HEK293 (cell line): Measurements from ENCODE around the gene TMTC1.

Source experiments
- CTCF ChIA-PET: fragments of 350-600 bp; formaldehyde crosslinking; extraction: SDS; loops from one replicate; lab custom pipeline; 2021; ENCODE audit warnings: antibody characterized with exemption; lab: Yijun Ruan, JAX
- POLR2A ChIA-PET: fragments of 300-600 bp; formaldehyde crosslinking; extraction: SDS; loops from one replicate; lab custom pipeline; 2020; ENCODE audit warnings: antibody characterized with exemption, inconsistent platforms; lab: Yijun Ruan, JAX
- H3K27ac ChIP-seq: fragments of 200-500 bp; sonication (Bioruptor generic); 2 replicates; pipeline ENCODE4 v1.5.1; 2014; ENCODE audit warnings: low read depth, low read length, control low read depth, inconsistent platforms; ENCODE audit errors: extremely low read depth
- H3K36me3 ChIP-seq, 2 experiments: fragments of 200-500 bp in 1 of 2; sonication (Bioruptor generic) in 1 of 2; 1 replicate in 1 of 2; 2 replicates in 1 of 2; pipeline ENCODE4 v1.5.1; 2014 to 2017; ENCODE audit warnings: inconsistent platforms in 2 of 2, low read length in 2 of 2; ENCODE audit not compliant: control insufficient read depth in 2 of 2, insufficient read depth in 1 of 2
- H3K4me1 ChIP-seq: fragments of 200-500 bp; sonication (Bioruptor generic); 2 replicates; pipeline ENCODE4 v1.5.1; 2014; ENCODE audit warnings: mild to moderate bottlenecking, low read length, inconsistent platforms; ENCODE audit not compliant: control insufficient read depth, insufficient read depth
- H3K4me3 ChIP-seq: 2 replicates; pipeline ENCODE4 v1.5.1; 2011; ENCODE audit warnings: low read depth, mild to moderate bottlenecking, control low read depth, low read length, moderate library complexity
- H3K9me3 ChIP-seq: fragments of 200-500 bp; sonication (Bioruptor generic); 2 replicates; pipeline ENCODE4 v1.5.1; 2014; ENCODE audit warnings: low read depth, low read length, inconsistent platforms; ENCODE audit not compliant: control insufficient read depth, insufficient read depth
- FEZF1 ChIP-seq: fragments of 450-650 bp; formaldehyde crosslinking; IDR thresholded peaks from 2 replicates; pipeline ENCODE4 v1.5.1; 2016; ENCODE audit warnings: missing biosample characterization, missing genetic modification characterization
- HOXD13 ChIP-seq: sonication (generic); formaldehyde crosslinking; IDR thresholded peaks from 2 replicates; pipeline ENCODE4 v1.8.0; 2022; ENCODE audit warnings: missing genetic modification reagents, borderline replicate concordance
- KLF10 ChIP-seq: fragments of 450-650 bp; IDR thresholded peaks from 2 replicates; pipeline ENCODE4 v1.5.1; 2018; ENCODE audit warnings: missing biosample characterization, mild to moderate bottlenecking, missing genetic modification characterization
- PRDM10 ChIP-seq: fragments of 450-650 bp; formaldehyde crosslinking; IDR thresholded peaks from 2 replicates; pipeline ENCODE4 v1.5.1; 2016; ENCODE audit warnings: missing biosample characterization, missing genetic modification characterization
- PRDM2 ChIP-seq: fragments of 450-650 bp; formaldehyde crosslinking; IDR thresholded peaks from 2 replicates; pipeline ENCODE4 v1.5.1; 2016; ENCODE audit warnings: missing biosample characterization, missing genetic modification characterization, borderline replicate concordance
- YY1 ChIP-seq: fragments of 450-650 bp; formaldehyde crosslinking; IDR thresholded peaks from 2 replicates; pipeline ENCODE4 v1.5.1; 2018; ENCODE audit warnings: missing biosample characterization, missing genetic modification characterization
- ZNF211 ChIP-seq: fragments of 450-650 bp; formaldehyde crosslinking; IDR thresholded peaks from 2 replicates; pipeline ENCODE4 v1.5.1; 2016; ENCODE audit warnings: low read depth, missing biosample characterization, missing genetic modification characterization
- ZNF335 ChIP-seq: fragments of 450-650 bp; formaldehyde crosslinking; conservative IDR thresholded peaks from 2 replicates; pipeline ENCODE4 v1.5.1; 2016; ENCODE audit warnings: missing biosample characterization, missing genetic modification characterization
- ZNF398 ChIP-seq: fragments of 450-650 bp; formaldehyde crosslinking; IDR thresholded peaks from 2 replicates; pipeline ENCODE4 v1.5.1; 2017; ENCODE audit warnings: missing biosample characterization, missing genetic modification characterization
- ZNF404 ChIP-seq: fragments of 450-650 bp; formaldehyde crosslinking; IDR thresholded peaks from 2 replicates; pipeline ENCODE4 v1.5.1; 2017; ENCODE audit warnings: missing biosample characterization, missing genetic modification characterization
- ZNF518A ChIP-seq: fragments of 450-650 bp; formaldehyde crosslinking; conservative IDR thresholded peaks from 2 replicates; pipeline ENCODE4 v1.5.1; 2016; ENCODE audit warnings: low read depth, missing biosample characterization, missing genetic modification characterization
- ZNF654 ChIP-seq: fragments of 450-650 bp; formaldehyde crosslinking; IDR thresholded peaks from 2 replicates; pipeline ENCODE4 v1.5.1; 2016; ENCODE audit warnings: low read depth, missing biosample characterization, missing genetic modification characterization
- ZNF792 ChIP-seq: fragments of 450-650 bp; formaldehyde crosslinking; IDR thresholded peaks from 2 replicates; pipeline ENCODE4 v1.5.1; 2016; ENCODE audit warnings: missing biosample characterization, missing genetic modification characterization

Gene TMTC1

GRCh38 chr12:29552994-29553748 lies 230.6 kb downstream of the TMTC1 start (continued):
- TF ChIP-seq ZNF518A (tag by site-specific recombination) (no peak), PRDM10 (tag by site-specific recombination) (no peak), YY1 (tag by site-specific recombination) (no peak)

- ChIA-PET POLR2A (no interaction called here), CTCF (interaction anchor here (0.6 to 1.4 kb wide), 11 partner anchors 9 to 1720 kb away, joined by 3 to 5 read pairs (median 3); no protein-coding TSS in a partner anchor)
- H3K9me3 ChIP-seq, result no peaks in the 10 kb centered on the region
- no peak overlapping the region for H3K27ac ChIP-seq
- H3K4me3 ChIP-seq, result no peak overlapping the region
- no peaks in the 10 kb centered on the region for H3K4me1 ChIP-seq
- H3K36me3 ChIP-seq, result no peaks in the 10 kb centered on the region
- TF ChIP-seq ZNF335 (tag by site-specific recombination), result no peak
- TF ChIP-seq FEZF1, result no peak
- peak; percentile 59 for TF ChIP-seq ZNF654
- TF ChIP-seq ZNF398 (tag by site-specific recombination), result no peak
Measured at GRCh38 chr12:29552324-29552927, 231.3 kb downstream of the TMTC1 start.

- H3K27ac ChIP-seq, result no peak overlapping the region
- TF ChIP-seq ZNF211 (tag by site-specific recombination) (no peak), ZNF335 (tag by site-specific recombination) (no peak), HOXD13 (no peak), KLF10 (tag by site-specific recombination) (no peak), ZNF792 (tag by site-specific recombination) (no peak), ZNF404 (tag by site-specific recombination) (no peak), PRDM2 (tag by site-specific recombination) (no peak)
Measured at GRCh38 chr12:29551812-29552211, 231.9 kb downstream of the TMTC1 start.

More at GRCh38 chr12:29551812-29552211, 231.9 kb downstream of the TMTC1 start:
- ChIA-PET CTCF (interaction anchor here (0.6 to 1.4 kb wide), 9 partner anchors 9 to 1720 kb away, joined by 3 to 5 read pairs (median 4); no protein-coding TSS in a partner anchor), POLR2A (no interaction called here)
- Histone ChIP-seq H3K9me3 (no peaks in the 10 kb centered on the region), H3K4me3 (no peak overlapping the region), H3K36me3 (no peaks in the 10 kb centered on the region), H3K4me1 (no peaks in the 10 kb centered on the region)
